ENCODE data around the gene SCARF2.

SCARF2 gene

DNA sequence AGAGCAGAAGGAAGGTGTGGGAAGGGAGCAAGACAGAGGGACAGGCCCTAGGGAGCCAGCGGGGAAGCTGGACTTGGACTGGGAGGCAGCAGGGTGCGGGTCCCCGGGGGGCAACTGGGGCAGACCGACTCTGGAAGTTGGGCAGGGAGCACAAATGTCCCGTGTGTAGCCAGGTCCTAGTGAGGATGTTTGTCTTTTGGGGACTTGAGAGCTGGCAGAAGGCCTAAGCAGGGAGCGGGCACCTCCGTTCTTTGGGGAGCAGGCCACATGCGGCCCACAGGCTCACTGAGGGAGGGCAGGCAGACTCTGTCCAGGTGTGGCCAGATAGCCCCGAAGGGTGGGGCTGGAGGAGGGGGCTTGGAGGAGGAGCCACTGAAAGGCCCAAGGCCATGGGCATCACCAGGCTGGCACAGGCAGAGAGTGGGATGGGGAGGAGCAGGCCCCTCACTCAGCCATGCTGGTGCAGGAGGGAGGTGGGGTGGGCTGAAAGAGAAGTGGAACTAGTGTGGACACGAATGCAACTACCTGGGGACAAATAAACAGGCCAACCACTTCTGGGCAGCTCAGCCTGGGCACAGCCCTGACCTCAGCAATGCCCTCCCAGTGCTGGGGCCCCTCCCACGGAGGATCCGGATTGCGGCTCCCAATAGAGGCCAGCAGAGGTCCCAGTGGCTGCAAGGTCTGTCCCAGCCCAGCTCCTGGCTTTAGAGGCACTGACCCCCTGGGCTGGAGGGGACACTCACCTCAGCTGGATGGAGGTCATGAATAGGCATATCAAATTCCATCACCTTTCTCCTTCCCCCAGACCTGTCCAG is 1.3 kb upstream of the SCARF2 start:
- no peak for DNase-seq

DNA sequence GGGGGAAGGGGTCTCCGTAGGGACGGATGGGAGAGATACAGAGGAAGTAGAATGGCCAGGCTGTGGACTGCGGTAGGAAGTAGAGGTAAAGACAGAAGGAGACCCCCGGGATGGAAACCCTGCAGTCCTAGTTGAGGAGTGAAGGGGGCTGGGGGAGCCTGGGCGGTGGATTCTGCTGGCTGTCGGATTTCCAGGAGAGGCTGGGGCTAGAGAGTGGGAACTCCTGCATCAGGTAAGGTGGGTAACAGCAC is 727 bp upstream of the SCARF2 start:
- no peak for DNase-seq

GRCh38 chr22:20436768-20437612 is 635 bp downstream of the SCARF2 start:
- no peak for DNase-seq

GRCh38 chr22:20436307-20436767 is 1.3 kb downstream of the SCARF2 start:
- no peak for DNase-seq

- no peak for DNase-seq
These were observed 2.0 kb downstream of the SCARF2 start for GRCh38 chr22:20435436-20436306.

DNA sequence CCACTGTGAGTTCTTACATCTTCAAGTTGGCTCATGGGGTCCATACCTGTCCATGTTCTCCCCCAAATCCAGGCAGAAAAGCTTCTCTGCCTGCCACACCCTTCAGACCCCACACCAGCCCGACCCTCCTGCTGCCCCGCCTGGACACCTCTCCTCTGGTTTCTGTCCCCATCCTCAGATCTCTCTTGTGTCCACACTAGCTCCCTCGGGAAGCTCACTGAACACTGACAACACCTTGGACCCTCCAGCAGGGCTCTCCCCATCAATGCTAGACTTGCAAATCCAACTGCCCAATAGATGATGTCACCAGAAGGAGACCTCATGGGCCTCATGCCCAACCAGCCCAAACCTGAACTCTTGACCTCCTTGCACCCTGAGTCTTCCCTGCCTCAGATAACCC is 2.9 kb downstream of the SCARF2 start:
- no peak for DNase-seq

DNA sequence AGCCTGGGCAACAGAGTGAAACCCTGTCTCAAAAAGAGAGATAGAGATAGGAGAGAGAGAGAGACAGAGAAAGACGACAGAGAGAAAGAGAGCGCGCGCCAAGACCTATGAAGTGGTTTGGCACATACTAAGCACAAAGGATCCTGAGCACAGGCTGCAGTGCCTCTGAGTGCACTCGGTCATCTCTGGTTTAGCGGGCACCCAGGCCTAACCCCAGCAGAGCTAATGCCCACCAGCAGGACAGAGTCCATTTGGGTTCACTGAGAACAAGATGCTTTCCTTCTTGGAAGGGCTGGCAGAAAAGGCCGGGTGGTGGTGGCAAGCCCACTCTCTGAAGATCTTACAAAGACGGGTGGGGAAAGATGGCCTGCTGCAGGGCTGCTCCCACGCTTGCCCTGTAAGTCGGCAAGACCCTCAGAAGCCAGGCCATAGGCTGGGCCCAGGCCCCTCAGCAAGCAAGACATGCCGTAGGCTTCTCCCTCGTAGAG is 3.3 kb downstream of the SCARF2 start:
- DNase-seq: no peak

GRCh38 chr22:20433686-20434241 is 3.9 kb downstream of the SCARF2 start:
- no peak for DNase-seq

DNA sequence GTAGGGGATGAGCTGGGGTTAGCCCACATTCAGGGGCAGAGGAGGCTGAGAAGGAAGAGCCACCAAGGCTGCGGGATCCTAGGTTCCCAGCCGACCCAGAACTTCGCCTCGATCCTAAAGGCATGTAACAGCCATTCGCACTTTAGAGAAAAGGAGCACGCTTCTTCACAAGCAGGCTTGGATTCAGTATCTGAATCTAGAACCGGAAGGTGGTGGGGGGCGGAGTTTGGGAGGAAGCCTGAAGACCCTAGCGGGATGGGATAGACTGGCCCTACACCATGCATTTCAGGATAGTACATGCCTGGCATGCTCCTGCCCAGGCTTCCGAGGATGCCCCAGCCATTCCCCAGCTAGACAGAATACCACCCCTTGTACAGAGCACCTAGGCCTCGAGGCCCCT is 4.4 kb downstream of the SCARF2 start:
- DNase-seq: no peak

DNA sequence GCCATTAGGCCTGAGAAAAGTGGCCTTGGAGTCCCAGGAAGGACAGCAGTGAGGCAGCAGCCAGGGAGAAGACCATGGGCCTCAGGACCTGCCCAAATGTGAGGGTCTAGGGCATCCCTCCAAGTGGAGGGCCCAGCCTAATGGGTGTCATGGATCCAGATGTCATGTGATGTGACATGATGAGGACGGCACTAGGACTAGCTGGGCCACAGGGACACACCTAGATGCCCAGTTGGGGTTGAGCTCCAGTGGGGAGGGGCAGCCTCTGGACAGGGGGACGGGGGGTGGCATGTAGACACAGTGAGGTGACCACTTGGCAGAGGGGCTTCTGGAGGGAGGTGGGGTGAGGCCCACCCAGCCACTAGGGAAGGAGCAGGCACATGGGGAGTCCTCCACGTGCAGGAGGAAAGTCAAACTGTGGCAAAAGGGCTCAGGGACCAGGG is 5.4 kb downstream of the SCARF2 start:
- DNase-seq: no peak

DNA sequence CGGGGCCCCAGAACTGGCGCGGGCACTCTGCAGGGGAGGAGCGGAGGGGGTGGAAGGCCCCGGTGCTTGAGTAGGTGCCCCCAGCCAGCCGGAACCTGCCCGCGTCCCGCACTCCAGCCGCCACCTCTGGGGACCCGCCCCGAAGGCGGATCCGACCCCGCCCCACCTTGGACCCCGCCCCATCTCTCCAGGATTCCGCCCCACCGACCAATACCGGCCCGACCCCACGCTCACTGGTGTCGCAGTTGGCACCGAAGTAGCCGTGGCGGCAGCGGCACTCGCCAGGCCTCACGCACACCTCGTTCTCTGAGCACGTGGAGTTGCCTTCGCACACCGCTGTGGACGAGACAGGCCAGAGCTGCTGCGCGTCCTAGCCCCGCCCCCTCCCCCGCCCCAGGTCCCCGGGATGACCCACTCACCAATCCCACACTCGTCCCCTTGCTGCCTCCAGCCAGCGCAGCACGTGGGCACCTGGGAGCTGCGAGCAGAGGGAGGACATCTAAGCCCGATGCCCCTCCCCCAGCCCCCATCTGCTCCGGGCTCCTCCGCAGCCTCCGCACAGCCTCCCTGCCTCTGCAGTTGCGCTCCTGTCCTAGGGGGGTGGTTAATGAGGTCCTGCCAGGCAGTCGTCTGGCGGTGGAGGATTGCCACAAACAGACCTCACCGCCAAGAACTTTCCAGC is 6.0 kb downstream of the SCARF2 start:
- DNase-seq: no peak

- no peak for DNase-seq
These were observed 6.7 kb downstream of the SCARF2 start for GRCh38 chr22:20430720-20431510.

GRCh38 chr22:20430101-20430719 is 7.4 kb downstream of the SCARF2 start:
- no peak for DNase-seq

- DNase-seq: no peak
These were observed 8.1 kb downstream of the SCARF2 start for GRCh38 chr22:20429254-20430100.

DNA sequence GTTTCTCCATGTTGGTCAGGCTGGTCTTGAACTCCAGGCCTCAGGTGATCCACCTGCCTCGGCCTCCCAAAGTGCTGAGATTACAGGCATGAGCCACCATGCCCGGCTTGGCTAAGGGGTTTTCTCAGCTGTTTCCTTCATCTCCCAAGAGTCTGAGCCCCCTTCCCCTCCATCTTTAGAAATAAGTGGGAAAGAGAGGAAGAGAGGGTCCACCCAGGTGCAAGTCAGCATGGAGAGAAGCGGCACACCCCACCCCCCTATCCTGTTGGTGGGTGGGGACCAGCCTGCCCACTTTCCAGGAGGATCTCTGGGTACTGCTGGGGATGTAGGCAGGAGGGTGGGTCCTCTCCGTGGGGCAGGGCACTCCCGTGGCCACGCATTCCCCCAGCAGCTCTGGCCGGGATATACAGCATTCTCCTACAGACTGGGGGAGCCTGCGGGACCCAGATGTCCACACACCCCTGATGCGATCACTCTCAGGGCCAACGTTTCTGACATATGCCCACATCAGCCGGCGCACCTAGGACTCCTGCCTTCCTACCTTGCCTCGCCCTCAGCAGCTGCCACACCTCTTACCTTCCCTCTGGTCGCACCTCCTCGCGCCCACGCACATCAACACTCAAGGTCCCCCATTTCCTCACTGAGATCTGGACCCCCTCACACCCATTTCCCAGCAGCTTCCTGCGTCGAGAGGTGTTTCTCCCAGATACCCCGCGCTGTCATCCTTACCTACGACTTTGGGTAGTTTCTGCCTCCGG is 8.9 kb downstream of the SCARF2 start:
- no peak for DNase-seq

DNA sequence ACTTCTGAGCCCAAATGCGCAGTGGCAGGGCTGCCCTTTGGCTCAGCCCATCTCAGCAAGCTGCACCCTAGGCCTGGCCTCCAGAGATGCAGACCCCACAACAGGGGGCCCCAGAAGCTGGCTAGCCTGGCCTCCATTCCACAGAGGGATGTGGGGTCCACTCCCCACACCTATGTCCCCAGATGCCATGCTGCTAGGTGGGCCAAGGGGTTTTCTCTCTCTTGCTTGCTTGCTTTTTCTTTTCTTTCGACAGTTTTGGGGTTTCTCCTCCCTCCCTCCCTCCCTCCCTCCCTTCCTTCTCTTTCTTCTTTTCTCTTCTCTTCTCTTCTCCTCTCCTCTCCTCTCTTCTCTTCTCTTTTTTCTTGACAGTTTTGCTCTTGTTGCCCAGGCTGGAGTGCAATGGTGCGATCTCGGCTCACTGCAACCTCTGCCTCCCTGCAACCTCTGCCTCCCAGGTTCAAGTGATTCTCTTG is 9.6 kb downstream of the SCARF2 start:
- no peak for DNase-seq

DNA sequence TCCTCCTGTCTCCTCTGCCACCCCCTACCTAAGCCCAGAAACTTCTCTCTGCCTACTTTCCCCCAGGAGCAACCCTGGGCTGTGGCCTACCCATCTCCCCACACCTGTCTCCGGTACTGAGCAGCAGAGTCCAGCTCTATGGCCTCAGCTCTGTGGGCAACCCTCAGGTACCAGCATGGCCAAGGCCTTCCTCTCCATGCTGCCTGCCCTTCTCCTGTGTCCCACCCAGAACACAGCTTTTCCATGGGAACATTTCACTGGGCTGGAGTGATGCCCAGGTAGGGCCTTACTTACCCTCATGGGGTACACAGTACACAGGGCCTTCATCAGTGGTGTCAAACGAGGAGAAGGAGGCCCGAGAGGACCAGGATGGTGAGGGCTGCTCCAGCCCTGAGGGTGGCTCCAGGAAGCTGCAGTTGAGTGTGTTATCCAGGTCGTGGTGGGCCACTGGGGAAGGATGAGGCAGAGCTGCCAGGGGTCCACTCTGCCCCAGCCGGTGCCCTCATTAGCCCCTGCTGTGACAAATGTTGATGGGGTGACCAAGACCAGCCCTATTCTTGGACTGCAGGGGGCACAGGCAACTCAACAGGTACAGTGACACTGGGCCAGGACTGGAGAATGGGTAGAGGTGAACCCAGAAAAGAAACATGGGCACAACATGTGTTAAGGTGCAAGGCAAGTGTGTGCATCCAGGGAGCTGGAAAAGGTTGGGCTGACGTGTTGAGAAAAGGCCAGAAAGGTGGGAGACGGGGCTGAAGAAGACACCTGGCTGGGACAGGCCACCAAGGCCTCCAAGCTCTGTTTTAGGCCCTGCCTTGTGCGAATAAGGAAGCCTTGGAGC is 10.3 kb downstream of the SCARF2 start:
- no peak for DNase-seq

DNA sequence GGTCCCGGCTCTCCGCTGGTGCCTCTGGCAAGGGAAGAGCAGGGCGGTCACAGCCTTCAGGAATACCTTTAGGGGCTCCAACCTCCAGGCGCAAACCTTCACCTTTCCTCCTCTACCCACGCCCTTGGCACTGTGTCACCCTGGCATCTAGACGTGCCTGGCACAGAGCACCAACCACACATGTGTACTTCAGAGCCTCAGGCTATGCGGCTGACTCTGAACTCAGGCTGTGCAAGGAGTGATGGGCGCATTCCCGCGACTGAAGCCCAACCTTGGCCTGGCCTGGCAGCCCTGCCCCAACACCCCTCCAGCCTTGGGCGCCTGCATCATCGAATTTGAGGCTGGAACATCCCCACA is 11.4 kb downstream of the SCARF2 start:
- DNase-seq: no peak
